NB4 (cell line): Measurements from ENCODE around the gene ROBO1.

ENCODE experiments used
- DNase-seq: peaks from one replicate; pipeline ENCODE4 v3.0.0; 2010; ENCODE audit warnings: low read depth
- H3K4me3 ChIP-seq: one replicate; pipeline ENCODE4 v1.5.1; 2011; ENCODE audit warnings: mild to moderate bottlenecking, low read depth, low read length, moderate library complexity
- MYC ChIP-seq: IDR thresholded peaks from 2 replicates; pipeline ENCODE4 v1.6.1; 2011; ENCODE audit warnings: low read depth, low read length
- POLR2A ChIP-seq: IDR thresholded peaks from 2 replicates; pipeline ENCODE4 v1.6.1; 2011; ENCODE audit warnings: mild to moderate bottlenecking; ENCODE audit not compliant: insufficient read length; ENCODE audit errors: extremely low read depth
- TF ChIP-seq, protein P1 (sequence below): IDR thresholded peaks from 2 replicates; pipeline ENCODE4 v1.6.1; 2011; ENCODE audit warnings: low read depth, low read length
- TF ChIP-seq, protein P2 (sequence below): IDR thresholded peaks from one replicate; pipeline ENCODE4 v1.5.1; 2012; ENCODE audit warnings: low read depth, low read length

ROBO1 gene

DNA sequence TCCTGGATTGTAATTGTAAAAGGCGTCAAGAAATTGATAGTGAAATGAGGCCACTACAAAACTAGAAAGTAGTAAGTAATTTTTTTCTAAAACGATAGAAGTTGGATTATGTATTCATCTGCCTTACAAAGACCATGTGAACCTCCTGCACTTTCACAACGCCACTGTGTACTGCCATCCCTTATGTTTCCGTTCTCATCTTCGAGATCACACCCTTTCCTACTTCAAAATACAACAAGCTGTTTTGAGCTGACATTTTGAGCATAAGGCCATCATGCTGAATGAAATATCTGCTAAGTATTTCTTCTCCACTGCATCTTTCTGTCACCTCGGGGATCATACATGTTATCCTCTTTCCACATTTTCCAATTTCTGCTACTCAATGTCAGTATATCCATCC lies 885.5 kb downstream of the ROBO1 start:
- TF ChIP-seq POLR2A, result no peak
- no peak for TF ChIP-seq MYC
- TF ChIP-seq, protein P1, sequence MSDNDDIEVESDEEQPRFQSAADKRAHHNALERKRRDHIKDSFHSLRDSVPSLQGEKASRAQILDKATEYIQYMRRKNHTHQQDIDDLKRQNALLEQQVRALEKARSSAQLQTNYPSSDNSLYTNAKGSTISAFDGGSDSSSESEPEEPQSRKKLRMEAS, result no peak
- no peak overlapping the region for H3K4me3 ChIP-seq
- no peak for DNase-seq

DNA sequence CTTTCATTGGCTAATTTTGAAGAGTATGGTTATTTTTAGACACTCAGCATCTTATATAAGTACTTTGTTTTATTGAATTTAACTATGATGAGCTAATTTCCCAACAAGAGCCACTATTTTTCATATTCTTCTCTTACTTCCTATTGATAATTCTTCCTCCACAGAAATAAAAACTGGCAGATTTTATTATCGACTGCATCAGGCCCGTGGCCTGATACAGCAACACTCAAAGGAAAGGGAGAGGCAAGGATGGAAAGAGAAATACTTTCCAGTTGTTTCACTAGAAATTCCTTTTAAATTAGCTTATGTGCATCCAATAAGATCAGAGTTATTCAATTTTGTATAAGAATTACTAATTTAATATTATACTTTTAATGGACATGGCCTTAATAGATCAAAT lies 886.3 kb downstream of the ROBO1 start:
- H3K4me3 ChIP-seq, result no peak overlapping the region
- no peak for DNase-seq

DNA sequence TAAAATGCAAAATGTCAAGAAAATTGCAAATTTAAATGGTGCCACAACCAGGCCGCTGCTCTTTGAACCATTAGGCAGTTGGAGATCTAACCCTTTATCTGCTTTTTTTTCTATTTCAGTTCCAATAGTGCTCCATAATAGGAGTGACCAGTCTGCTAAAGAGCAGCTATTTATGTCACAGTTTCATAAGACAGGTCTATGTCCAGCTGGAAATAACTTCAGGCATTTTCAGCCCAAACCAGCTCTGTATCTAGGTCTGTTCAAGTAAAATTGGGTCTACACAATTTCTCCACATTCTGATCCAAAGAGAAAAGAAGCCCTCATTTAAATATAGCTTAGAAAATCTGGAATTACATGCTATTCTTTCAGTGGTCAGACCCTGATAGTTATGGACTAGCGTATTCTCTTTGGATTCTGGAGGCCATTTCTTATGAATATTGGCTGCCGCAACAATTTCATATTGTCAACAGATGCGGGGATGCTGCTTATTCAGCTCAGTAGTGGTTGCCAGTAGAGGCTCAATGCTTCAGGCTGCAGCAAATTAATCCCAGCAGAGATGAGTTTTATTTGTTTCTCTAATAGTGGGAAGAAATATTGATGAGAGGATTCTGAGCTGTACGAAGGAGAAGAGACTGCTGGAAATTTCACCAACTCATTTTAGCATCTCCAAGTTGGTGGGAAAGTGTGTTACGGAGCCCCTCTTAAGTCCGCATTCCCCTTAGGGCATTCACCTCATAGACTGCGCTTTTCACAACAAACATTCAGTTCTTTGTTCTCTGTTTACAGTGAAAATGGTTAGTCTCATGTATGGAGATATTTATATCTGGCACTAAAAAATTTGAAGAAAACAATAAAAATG lies 887.0 kb downstream of the ROBO1 start:
- DNase-seq, result no peak
- TF ChIP-seq POLR2A (no peak), MYC (no peak)
- TF ChIP-seq, protein P1, result no peak
- TF ChIP-seq, protein P2, sequence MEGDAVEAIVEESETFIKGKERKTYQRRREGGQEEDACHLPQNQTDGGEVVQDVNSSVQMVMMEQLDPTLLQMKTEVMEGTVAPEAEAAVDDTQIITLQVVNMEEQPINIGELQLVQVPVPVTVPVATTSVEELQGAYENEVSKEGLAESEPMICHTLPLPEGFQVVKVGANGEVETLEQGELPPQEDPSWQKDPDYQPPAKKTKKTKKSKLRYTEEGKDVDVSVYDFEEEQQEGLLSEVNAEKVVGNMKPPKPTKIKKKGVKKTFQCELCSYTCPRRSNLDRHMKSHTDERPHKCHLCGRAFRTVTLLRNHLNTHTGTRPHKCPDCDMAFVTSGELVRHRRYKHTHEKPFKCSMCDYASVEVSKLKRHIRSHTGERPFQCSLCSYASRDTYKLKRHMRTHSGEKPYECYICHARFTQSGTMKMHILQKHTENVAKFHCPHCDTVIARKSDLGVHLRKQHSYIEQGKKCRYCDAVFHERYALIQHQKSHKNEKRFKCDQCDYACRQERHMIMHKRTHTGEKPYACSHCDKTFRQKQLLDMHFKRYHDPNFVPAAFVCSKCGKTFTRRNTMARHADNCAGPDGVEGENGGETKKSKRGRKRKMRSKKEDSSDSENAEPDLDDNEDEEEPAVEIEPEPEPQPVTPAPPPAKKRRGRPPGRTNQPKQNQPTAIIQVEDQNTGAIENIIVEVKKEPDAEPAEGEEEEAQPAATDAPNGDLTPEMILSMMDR, result no peak
- no peak overlapping the region for H3K4me3 ChIP-seq

More for the DNA sequence above, 886.3 kb downstream of the ROBO1 start:
- TF ChIP-seq POLR2A, result no peak
- TF ChIP-seq, protein P2, result no peak
- TF ChIP-seq MYC, result no peak
- TF ChIP-seq, protein P1, result no peak

DNA sequence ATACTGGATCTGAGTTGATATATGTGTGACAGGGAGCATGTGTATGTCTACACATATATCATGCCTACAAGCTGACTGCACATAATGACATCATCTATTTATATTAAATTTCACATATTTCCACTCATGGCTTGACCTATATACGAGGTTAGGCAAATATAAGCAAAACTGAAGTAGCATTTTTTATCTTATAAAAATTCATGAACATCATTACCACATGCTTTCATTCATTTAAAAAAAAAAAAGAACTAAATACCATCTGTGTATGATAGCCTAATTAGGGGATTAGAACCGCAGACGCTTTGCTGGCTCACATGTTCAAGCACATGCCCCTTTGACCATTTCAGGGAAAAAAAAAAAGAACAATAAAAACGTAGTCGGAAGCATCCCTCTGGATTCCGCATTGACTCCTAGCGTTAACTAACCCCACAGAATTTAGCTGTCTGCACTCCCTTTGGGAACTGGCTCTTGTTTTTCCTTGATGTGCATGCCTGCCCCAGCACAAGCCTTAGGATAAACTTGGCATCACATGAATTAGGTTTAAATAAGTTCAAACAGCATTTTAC lies 888.4 kb downstream of the ROBO1 start:
- DNase-seq, result no peak
- TF ChIP-seq, protein P2, result no peak
- no peak for TF ChIP-seq POLR2A
- TF ChIP-seq MYC, result no peak
- TF ChIP-seq, protein P1, result no peak
- no peak overlapping the region for H3K4me3 ChIP-seq

DNA sequence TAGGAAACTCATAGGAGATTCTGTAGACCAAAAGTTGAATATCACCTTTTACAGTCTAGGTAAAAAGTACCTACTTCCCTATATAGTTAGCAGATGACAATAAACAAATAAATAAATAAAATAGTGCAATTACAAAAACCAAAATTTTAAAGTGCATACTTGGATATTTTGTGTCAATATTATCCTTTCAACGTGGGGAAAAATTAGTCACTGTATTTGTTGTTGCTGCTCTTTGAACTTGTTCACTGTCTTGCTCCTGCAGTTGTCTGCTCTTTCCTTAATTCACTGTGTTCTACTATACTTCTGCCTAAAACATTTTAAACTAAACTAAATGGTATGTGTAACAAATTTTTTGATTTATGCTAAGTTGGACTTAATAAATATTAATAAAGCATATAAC lies 889.0 kb downstream of the ROBO1 start:
- DNase-seq, result no peak
- TF ChIP-seq, protein P1, result no peak
- no peak for TF ChIP-seq MYC
- no peak for TF ChIP-seq POLR2A
- TF ChIP-seq, protein P2, result no peak
- no peak overlapping the region for H3K4me3 ChIP-seq

DNA sequence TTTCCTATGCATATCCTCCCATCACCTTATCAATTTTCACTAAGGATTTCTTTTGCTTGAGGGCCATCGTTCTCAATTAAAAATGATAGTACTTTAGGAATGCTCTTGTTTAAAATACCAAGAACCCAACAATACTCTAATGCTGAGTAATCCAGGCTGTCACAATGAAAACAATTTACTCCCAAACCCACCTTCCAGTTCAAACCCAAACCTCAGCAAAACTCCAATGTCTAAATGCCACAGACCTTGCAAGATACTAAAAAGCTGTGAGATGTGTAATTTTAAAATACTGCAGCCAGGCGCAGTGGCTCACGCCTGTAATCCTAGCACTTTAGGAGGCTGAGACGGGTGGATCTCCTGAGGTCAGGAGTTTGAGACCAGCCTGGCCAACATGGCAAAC lies 889.8 kb downstream of the ROBO1 start:
- TF ChIP-seq, protein P1, result no peak
- TF ChIP-seq MYC, result no peak
- TF ChIP-seq, protein P2, result no peak
- TF ChIP-seq POLR2A, result no peak

More for the DNA sequence above, 889.8 kb downstream of the ROBO1 start:
- no peak for DNase-seq
- H3K4me3 ChIP-seq, result no peak overlapping the region
